HCT116 (cell line): ENCODE measurements around the gene SLC25A21. TPM values are rescaled to one million over a fixed set of nuclear protein-coding genes. Genes with fewer than 3 reads are reported as not detected.

Source experiments
- ATAC-seq: fragments of 200-7000 bp; cut with Tn5 transposase; 2 replicates; pipeline ENCODE4 v1.9.1; 2020; ENCODE audit warnings: mild to moderate bottlenecking, moderate library complexity
- BruUV-seq: library from RNA; stranded (reverse); fragments of 400-500 nt; replicated peaks from 2 replicates; lab custom pipeline; 2021; lab: Mats Ljungman, UMichigan
- CTCF ChIA-PET: fragments of 300-600 bp; sonication (Branson Sonifier 250); formaldehyde crosslinking; loops from one replicate; lab custom pipeline; 2021; ENCODE audit warnings: antibody characterized with exemption; lab: Charles Lee
- POLR2A ChIA-PET: fragments of 300-600, 350-600 bp; sonication (Branson Sonifier 250); formaldehyde crosslinking; loops from one replicate; lab custom pipeline; 2021; ENCODE audit warnings: antibody characterized with exemption; lab: Charles Lee
- RAD21 ChIA-PET, 2 experiments: fragments of 300-600 bp; sonication (Branson Sonifier 250); formaldehyde crosslinking; loops; one replicate each; lab custom pipeline; 2023; ENCODE audit warnings: low total read pairs in 2 of 2; ENCODE audit not compliant: uncharacterized antibody in 2 of 2, unreplicated experiment in 2 of 2, low non-redundant PET in 1 of 2; lab: Charles Lee
- DNase-seq: peaks from one replicate; pipeline ENCODE4 v3.0.0-alpha.2; 2010; ENCODE audit warnings: low read depth, low spot score
- H2AFZ ChIP-seq: fragments of 200-600 bp; shearing (Covaris generic), sonication (generic); 2 replicates; pipeline ENCODE4 v1.6.1; 2017; ENCODE audit warnings: low read depth, mixed run types, mixed read lengths, antibody characterized with exemption, low read length; ENCODE audit not compliant: poor library complexity, severe bottlenecking
- H3K27ac ChIP-seq: 2 replicates; pipeline ENCODE4 v1.5.1; 2012; ENCODE audit warnings: low read depth, low read length
- H3K27me3 ChIP-seq: fragments of 200-600 bp; sonication (generic); 2 replicates; pipeline ENCODE4 v1.6.1; 2016; ENCODE audit warnings: mixed run types, low read length, mixed read lengths; ENCODE audit not compliant: insufficient read depth
- H3K36me3 ChIP-seq, 2 experiments: fragments of 200-500 bp in 1 of 2; fragments of 200-600 bp in 1 of 2; sonication (Bioruptor generic) in 1 of 2; sonication (generic) in 1 of 2; 2 replicates each; pipeline versions ENCODE4 v1.5.1 to v1.6.1; 2014 to 2016; ENCODE audit warnings: low read length in 2 of 2, inconsistent platforms in 1 of 2, mixed read lengths in 1 of 2, mixed run types in 1 of 2; ENCODE audit not compliant: insufficient read depth in 2 of 2, control insufficient read depth in 1 of 2
- H3K4me1 ChIP-seq, 2 experiments: fragments of 200-600 bp in 1 of 2; sonication (generic) in 1 of 2; 2 replicates each; pipeline versions ENCODE4 v1.5.1 to v1.6.1; 2012 to 2017; ENCODE audit warnings: low read length in 2 of 2, inconsistent platforms in 1 of 2, mild to moderate bottlenecking in 1 of 2, mixed read lengths in 1 of 2, mixed run types in 1 of 2, moderate library complexity in 1 of 2; ENCODE audit not compliant: insufficient read depth in 2 of 2, control insufficient read depth in 1 of 2
- H3K4me2 ChIP-seq: fragments of 200-600 bp; sonication (generic); 2 replicates; pipeline ENCODE4 v1.6.1; 2017; ENCODE audit warnings: mixed run types, low read length, mixed read lengths
- H3K4me3 ChIP-seq, 2 experiments: fragments of 200-600 bp in 1 of 2; sonication (generic) in 1 of 2; replicated peaks in 1 of 2; 2 replicates each; pipeline ENCODE4 v1.5.1; 2011 to 2016; ENCODE audit warnings: low read length in 2 of 2, control low read depth in 1 of 2, low read depth in 1 of 2, mild to moderate bottlenecking in 1 of 2, mixed read lengths in 1 of 2, mixed run types in 1 of 2
- H3K79me2 ChIP-seq: fragments of 200-600 bp; sonication (generic); 2 replicates; pipeline ENCODE4 v1.6.1; 2017; ENCODE audit warnings: mild to moderate bottlenecking, mixed run types, low read length, moderate library complexity, mixed read lengths; ENCODE audit not compliant: insufficient read depth
- H3K9ac ChIP-seq: fragments of 200-600 bp; sonication (generic); 2 replicates; pipeline ENCODE4 v1.6.1; 2016; ENCODE audit warnings: low read length, mixed read lengths
- H3K9me2 ChIP-seq: fragments of 200-600 bp; sonication (generic), shearing (Covaris generic); 2 replicates; pipeline ENCODE4 v1.6.1; 2017; ENCODE audit warnings: mixed run types, mild to moderate bottlenecking, moderate library complexity; ENCODE audit not compliant: insufficient read depth
- H3K9me3 ChIP-seq, 2 experiments: fragments of 200-500 bp in 1 of 2; fragments of 200-600 bp in 1 of 2; sonication (Bioruptor generic) in 1 of 2; sonication (generic) in 1 of 2; 2 replicates each; pipeline ENCODE4 v1.6.1; 2014 to 2017; ENCODE audit warnings: low read length in 2 of 2, mixed read lengths in 2 of 2, inconsistent platforms in 1 of 2, low read depth in 1 of 2, mild to moderate bottlenecking in 1 of 2, mixed run types in 1 of 2, moderate library complexity in 1 of 2; ENCODE audit not compliant: control insufficient read depth in 1 of 2, insufficient read depth in 1 of 2
- H4K20me1 ChIP-seq: fragments of 200-600 bp; sonication (generic), shearing (Covaris generic); 2 replicates; pipeline ENCODE4 v1.6.1; 2017; ENCODE audit warnings: mixed run types, mild to moderate bottlenecking, moderate library complexity; ENCODE audit not compliant: insufficient read depth
- ATF3 ChIP-seq: IDR thresholded peaks from 2 replicates; pipeline ENCODE4 v1.6.1; 2012
- CEBPB ChIP-seq: IDR thresholded peaks from 2 replicates; pipeline ENCODE4 v1.6.1; 2012; ENCODE audit warnings: low read depth
- CTCF ChIP-seq, 3 experiments: fragments of 200-600 bp in 1 of 3; sonication (generic) in 1 of 3; IDR thresholded peaks in 2 of 3; conservative IDR thresholded peaks in 1 of 3; 2 replicates each; pipeline ENCODE4 v1.5.1; 2012 to 2017; ENCODE audit warnings: low read depth in 2 of 3, low read length in 2 of 3, antibody characterized with exemption in 1 of 3, borderline replicate concordance in 1 of 3, control low read depth in 1 of 3, mild to moderate bottlenecking in 1 of 3, mixed read lengths in 1 of 3, mixed run types in 1 of 3, moderate library complexity in 1 of 3; ENCODE audit not compliant: insufficient read depth in 1 of 3
- ELF1 ChIP-seq: IDR thresholded peaks from 2 replicates; pipeline ENCODE4 v1.6.1; 2012; ENCODE audit warnings: low read depth, borderline replicate concordance
- EZH2 ChIP-seq: fragments of 200-600 bp; sonication (generic); IDR thresholded peaks from 2 replicates; pipeline ENCODE4 v1.6.1; 2017; ENCODE audit warnings: antibody characterized with exemption, mixed run types
- EZH2phosphoT487 ChIP-seq: fragments of 200-600 bp; IDR thresholded peaks from 2 replicates; pipeline ENCODE4 v1.6.1; 2018; ENCODE audit warnings: antibody characterized with exemption, borderline replicate concordance
- FOSL1 ChIP-seq: IDR thresholded peaks from 2 replicates; pipeline ENCODE4 v1.6.1; 2012; ENCODE audit warnings: low read depth
- POLR2A ChIP-seq: IDR thresholded peaks from 2 replicates; pipeline ENCODE4 v1.7.0; 2011; ENCODE audit warnings: borderline replicate concordance; ENCODE audit not compliant: insufficient read depth, insufficient read length; ENCODE audit errors: extremely low read depth
- RAD21 ChIP-seq: IDR thresholded peaks from 2 replicates; pipeline ENCODE4 v1.6.1; 2012; ENCODE audit warnings: low read depth, mild to moderate bottlenecking
- REST ChIP-seq: IDR thresholded peaks from 2 replicates; pipeline ENCODE4 v1.6.1; 2012; ENCODE audit warnings: low read depth
- SIN3A ChIP-seq: IDR thresholded peaks from 2 replicates; pipeline ENCODE4 v1.6.1; 2012; ENCODE audit warnings: low read depth
- SP1 ChIP-seq: IDR thresholded peaks from 2 replicates; pipeline ENCODE4 v1.6.1; 2012; ENCODE audit warnings: low read depth
- SRF ChIP-seq: IDR thresholded peaks from 2 replicates; pipeline ENCODE4 v1.6.1; 2012; ENCODE audit warnings: low read depth
- TCF7L2 ChIP-seq: IDR thresholded peaks from 2 replicates; pipeline ENCODE4 v1.7.0; 2011; ENCODE audit warnings: borderline replicate concordance, inconsistent platforms; ENCODE audit not compliant: insufficient read depth, insufficient read length; ENCODE audit errors: extremely low read depth
- ZBTB33 ChIP-seq: IDR thresholded peaks from 2 replicates; pipeline ENCODE4 v1.6.1; 2011; ENCODE audit warnings: mild to moderate bottlenecking, low read length, moderate library complexity; ENCODE audit not compliant: insufficient replicate concordance; ENCODE audit errors: extremely low read depth
- ZNF274 ChIP-seq: fragments of 200-500 bp; sonication (Bioruptor generic); IDR thresholded peaks from 2 replicates; pipeline ENCODE4 v1.6.1; 2014; ENCODE audit warnings: mild to moderate bottlenecking, low read depth, low read length, inconsistent platforms
- intact Hi-C: fragments of 100-400 bp; cut with micrococcal nuclease; formaldehyde crosslinking; loops from 2 replicates; pipeline ENCODE4 v1.10.0; 2022
- total RNA-seq: library from RNA; stranded (reverse); gene quantifications from one replicate; pipeline ENCODE4 v1.2.1, GENCODE V29; 2021; ENCODE audit not compliant: unreplicated experiment

The SLC25A21 gene
- total RNA-seq, 1 experiment from 2014 or later: 3.5 TPM

- Histone ChIP-seq H4K20me1 (no peaks in the 10 kb centered on the region), H3K27ac (no peak overlapping the region), H3K27me3 (no peaks in the 10 kb centered on the region), H3K4me3 (no peak overlapping the region), H3K4me1 (peaks cover 0 to 4% of the 10 kb centered on the region in 2 experiments; a peak in 1 of 4 replicates), H3K79me2 (no peaks in the 10 kb centered on the region), H3K9me2 (no peaks in the 10 kb centered on the region), H3K36me3 (no peaks in the 10 kb centered on the region), H3K9ac (no peak overlapping the region), H2AFZ (no peak overlapping the region), H3K4me2 (no peak overlapping the region), H3K9me3 (no peaks in the 10 kb centered on the region)
- TF ChIP-seq ZNF274 (no peak), RAD21 (no peak), REST (no peak), CEBPB (no peak), SRF (no peak), CTCF (IDR thresholded peaks at IDR 0.05 in 2 of 3, conservative IDR thresholded peaks at IDR 0.05 in 1 of 3; ENCODE audit: borderline replicate concordance in 1 of 3, insufficient read depth in 1 of 3, low read depth in 2 of 3, low read length in 2 of 3) (no peak), ATF3 (no peak), SP1 (no peak), EZH2phosphoT487 (no peak), ELF1 (no peak), TCF7L2 (no peak), FOSL1 (no peak), ZBTB33 (no peak), SIN3A (no peak), EZH2 (no peak), POLR2A (no peak)
- ChIA-PET RAD21 (no interaction called here), CTCF (interaction anchor here (1.0 kb wide), 1 partner anchor 535 kb away, joined by 3 read pairs; no protein-coding TSS in a partner anchor), POLR2A (no interaction called here)
- intact Hi-C loops: no loop called here
- DNase-seq: no peak
- no peak for ATAC-seq
- no TSS peak for BruUV-seq
Measured at GRCh38 chr14:37088356-37089215, 83.8 kb downstream of the SLC25A21 start.
